Panc1 (cell line): ENCODE results near the gene PCCA. TPM values are rescaled to one million over a fixed set of nuclear protein-coding genes. Genes with fewer than 3 reads are reported as not detected.

Experiments used
- ATAC-seq: fragments of 200-7000 bp; cut with Tn5 transposase; 2 replicates; pipeline ENCODE4 v1.9.1; 2020; ENCODE audit warnings: mild to moderate bottlenecking, moderate library complexity
- BruUV-seq: library from RNA; stranded (reverse); fragments of 400-500 nt; replicated peaks from 2 replicates; lab custom pipeline; 2021; lab: Mats Ljungman, UMichigan
- CTCF ChIA-PET: fragments of 300-600 bp; sonication (Branson Sonifier 250); formaldehyde crosslinking; loops from one replicate; lab custom pipeline; 2022; ENCODE audit warnings: antibody characterized with exemption; lab: Charles Lee
- POLR2A ChIA-PET: fragments of 300-600 bp; sonication (Branson Sonifier 250); formaldehyde crosslinking; loops from one replicate; lab custom pipeline; 2022; ENCODE audit warnings: antibody characterized with exemption; lab: Charles Lee
- DNase-seq: peaks from one replicate; pipeline ENCODE4 v3.0.0-alpha.2; 2010; ENCODE audit warnings: low read depth, low spot score
- H3K27ac ChIP-seq: 2 replicates; pipeline ENCODE4 v1.5.1; 2011; ENCODE audit warnings: mild to moderate bottlenecking, low read length, inconsistent platforms
- H3K27me3 ChIP-seq: fragments of 200-500 bp; sonication (Bioruptor generic); 2 replicates; pipeline ENCODE4 v1.6.0; 2014; ENCODE audit warnings: low read length, inconsistent platforms; ENCODE audit not compliant: control insufficient read depth, insufficient read depth
- H3K36me3 ChIP-seq: fragments of 200-500 bp; sonication (Bioruptor generic); 2 replicates; pipeline ENCODE4 v1.5.1; 2014; ENCODE audit warnings: inconsistent platforms, mild to moderate bottlenecking, low read length, moderate library complexity; ENCODE audit not compliant: control insufficient read depth, insufficient read depth
- H3K4me1 ChIP-seq: 2 replicates; pipeline ENCODE4 v1.5.1; 2011; ENCODE audit warnings: inconsistent platforms, mild to moderate bottlenecking, low read length, moderate library complexity; ENCODE audit not compliant: control insufficient read depth, insufficient read depth
- H3K4me3 ChIP-seq, 2 experiments: 2 replicates each; pipeline ENCODE4 v1.5.1; 2011 to 2012; ENCODE audit warnings: low read depth in 2 of 2, low read length in 2 of 2, mild to moderate bottlenecking in 2 of 2, inconsistent platforms in 1 of 2, moderate library complexity in 1 of 2
- H3K9me3 ChIP-seq: fragments of 200-500 bp; sonication (Bioruptor generic); 2 replicates; pipeline ENCODE4 v1.5.1; 2014; ENCODE audit warnings: low read depth, mild to moderate bottlenecking, inconsistent platforms, low read length, moderate library complexity; ENCODE audit not compliant: control insufficient read depth, insufficient read depth
- CTCF ChIP-seq: fragments of 450-650 bp; IDR thresholded peaks from 2 replicates; pipeline ENCODE4 v1.5.1; 2017; ENCODE audit warnings: mild to moderate bottlenecking
- POLR2AphosphoS5 ChIP-seq: IDR thresholded peaks from 2 replicates; pipeline ENCODE4 v1.6.1; 2012; ENCODE audit warnings: mild to moderate bottlenecking, low read depth, low read length, moderate library complexity
- REST ChIP-seq, 2 experiments: IDR thresholded peaks; 2 replicates each; pipeline ENCODE4 v1.6.1; 2011 to 2012; ENCODE audit warnings: low read depth in 2 of 2, control low read depth in 1 of 2, low read length in 1 of 2, mild to moderate bottlenecking in 1 of 2, moderate library complexity in 1 of 2; ENCODE audit not compliant: insufficient read depth in 1 of 2
- SIN3A ChIP-seq: IDR thresholded peaks from 2 replicates; pipeline ENCODE4 v1.6.1; 2012; ENCODE audit warnings: low read depth, mild to moderate bottlenecking, low read length, moderate library complexity, borderline replicate concordance; ENCODE audit not compliant: insufficient read depth
- TCF7L2 ChIP-seq: IDR thresholded peaks from 2 replicates; pipeline ENCODE4 v1.6.1; 2011; ENCODE audit warnings: mild to moderate bottlenecking, low read depth, low read length, inconsistent platforms
- in situ Hi-C: cut with HindIII; loops from 2 replicates; pipeline ENCODE4 v1.10.0; 2016; ENCODE audit warnings: low sequenced_read_pairs, low pct_unique_long_range_greater_than_20kb
- intact Hi-C: fragments of 100-400 bp; cut with micrococcal nuclease; formaldehyde crosslinking; loops from one replicate; pipeline ENCODE4 v1.10.0; 2022; ENCODE audit not compliant: unreplicated experiment
- total RNA-seq: library from RNA; stranded (reverse); gene quantifications from one replicate; pipeline ENCODE4 v1.2.1, GENCODE V29; 2021; ENCODE audit not compliant: unreplicated experiment

The PCCA gene
- total RNA-seq, 1 experiment from 2014 or later = 14.7 TPM

GRCh38 chr13:100491164-100491842 lies 402.4 kb downstream of the PCCA start:
- BruUV-seq = no TSS peak
- in situ Hi-C loops (no loop called here), intact Hi-C loops (no loop called here)
- POLR2A ChIA-PET = no interaction called here
- ATAC-seq = no peak
- TF ChIP-seq REST (IDR thresholded peaks at IDR 0.05; ENCODE audit: insufficient read depth in 1 of 2, low read depth in 2 of 2, low read length in 1 of 2) (no peak), CTCF (no peak), SIN3A (no peak), POLR2AphosphoS5 (no peak), TCF7L2 (no peak)
- Histone ChIP-seq H3K9me3 (no peaks in the 10 kb centered on the region), H3K27ac (no peak overlapping the region), H3K4me1 (no peaks in the 10 kb centered on the region; the same call in 1 of the 2 replicates), H3K36me3 (no peaks in the 10 kb centered on the region), H3K27me3 (no peaks in the 10 kb centered on the region), H3K4me3 (no peak overlapping the region)
- CTCF ChIA-PET = no interaction called here
- DNase-seq = no peak

- Histone ChIP-seq H3K27me3 (no peaks in the 10 kb centered on the region), H3K36me3 (no peaks in the 10 kb centered on the region), H3K9me3 (no peaks in the 10 kb centered on the region), H3K4me3 (no peak overlapping the region), H3K27ac (no peak overlapping the region), H3K4me1 (no peaks in the 10 kb centered on the region; the same call in 1 of the 2 replicates)
- ATAC-seq = no peak
- TF ChIP-seq SIN3A = no peak
- no peak for TF ChIP-seq CTCF
- TF ChIP-seq REST (IDR thresholded peaks at IDR 0.05; ENCODE audit: insufficient read depth in 1 of 2, low read depth in 2 of 2, low read length in 1 of 2) = no peak
- no peak for TF ChIP-seq TCF7L2
- TF ChIP-seq POLR2AphosphoS5 = no peak
- DNase-seq = no peak
- intact Hi-C loops (no loop called here), in situ Hi-C loops (no loop called here)
- CTCF ChIA-PET = no interaction called here
- no TSS peak for BruUV-seq
- POLR2A ChIA-PET = no interaction called here
Observed at GRCh38 chr13:100493418-100493817, 404.5 kb downstream of the PCCA start.
